ENCODE data around the gene SLC25A20.
A peak's percentile ranks its signal among the peaks of the same experiment; 100 is the strongest.

Gene SLC25A20

DNA sequence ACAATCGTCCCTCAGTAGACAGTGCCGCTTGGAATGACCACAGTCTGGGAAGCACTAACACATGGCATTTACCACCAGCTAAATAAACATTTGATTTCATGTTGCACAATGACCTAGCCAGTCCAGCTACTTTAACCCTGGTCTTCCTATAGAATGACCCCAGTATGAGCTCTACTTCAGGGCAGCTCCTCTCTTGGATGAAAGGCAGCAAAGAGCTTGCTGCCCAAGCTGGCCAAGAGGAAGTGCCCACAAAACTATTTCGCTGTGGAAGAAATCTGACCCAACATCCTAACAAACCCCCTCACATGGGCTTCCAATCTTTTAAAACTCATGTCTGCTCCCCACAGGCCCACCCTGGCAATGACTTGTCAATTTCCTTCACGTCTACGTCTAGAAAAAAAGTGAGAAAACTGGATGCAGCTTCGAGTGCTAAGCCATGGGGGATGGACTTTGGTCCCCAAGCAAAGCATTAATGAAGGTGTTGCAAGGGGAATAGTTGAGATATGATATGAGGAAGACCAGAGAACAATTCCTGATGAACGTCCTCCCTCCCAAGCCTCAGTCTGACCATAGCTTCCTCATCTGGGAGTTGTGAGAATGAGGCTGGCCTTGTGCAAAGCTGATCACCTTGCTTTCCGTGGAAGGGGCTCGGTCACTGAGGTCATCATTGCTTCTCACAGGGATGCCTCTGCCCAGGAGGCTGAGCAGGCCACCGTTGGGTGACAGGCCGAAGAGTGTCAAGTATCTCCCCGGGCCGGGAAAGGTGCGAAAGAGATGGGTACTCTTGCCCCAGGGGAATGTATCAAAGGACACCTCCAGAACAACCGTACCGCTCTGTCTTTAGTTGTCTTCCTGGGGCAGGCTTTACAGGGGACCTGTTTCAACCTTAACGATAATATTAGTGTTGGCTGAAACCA, 964 bp downstream of the SLC25A20 start:
- DNase-seq (ENCODE audit: low read depth), result no peak

DNA sequence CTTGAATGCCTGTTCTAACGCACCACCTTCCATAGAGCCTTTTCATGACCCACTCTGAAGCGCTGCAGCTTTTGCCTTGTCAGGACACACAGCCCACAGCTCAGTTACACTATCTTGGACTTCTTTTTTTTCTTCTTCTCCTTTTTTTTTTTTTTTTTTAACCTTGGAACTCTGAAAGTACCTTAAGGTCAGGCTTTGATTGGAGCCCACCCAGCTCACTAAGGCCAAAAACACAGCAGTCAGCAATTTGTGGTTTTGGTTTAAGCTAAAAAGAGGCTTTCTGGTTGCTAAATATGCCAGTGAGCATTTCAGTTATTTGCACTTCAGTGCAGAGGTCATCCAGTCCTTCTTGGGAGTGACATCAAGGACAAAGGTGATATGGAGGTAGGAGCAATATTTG, 1.7 kb downstream of the SLC25A20 start:
- DNase-seq (ENCODE audit: low read depth), result no peak

DNA sequence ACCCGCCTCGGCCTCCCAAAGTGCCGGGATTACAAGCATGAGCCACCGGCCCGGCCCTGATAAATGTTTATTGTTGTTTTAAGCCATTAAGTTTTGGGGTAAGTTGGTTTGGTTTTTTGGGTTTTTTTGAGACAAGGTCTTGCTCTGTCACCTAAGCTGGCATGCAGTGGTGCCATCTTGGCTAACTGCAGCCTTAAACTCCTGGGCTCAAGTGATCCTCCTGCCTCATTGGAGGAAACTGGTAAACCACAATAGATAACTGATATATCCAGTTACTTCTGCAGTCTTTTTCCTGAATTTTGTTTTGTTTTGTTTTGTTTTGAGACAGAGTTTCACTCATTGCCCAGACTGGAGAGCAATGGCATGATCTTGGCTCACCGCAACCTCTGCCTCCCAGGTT, 4.2 kb downstream of the SLC25A20 start:
- no peak for DNase-seq (ENCODE audit: low read depth)

DNA sequence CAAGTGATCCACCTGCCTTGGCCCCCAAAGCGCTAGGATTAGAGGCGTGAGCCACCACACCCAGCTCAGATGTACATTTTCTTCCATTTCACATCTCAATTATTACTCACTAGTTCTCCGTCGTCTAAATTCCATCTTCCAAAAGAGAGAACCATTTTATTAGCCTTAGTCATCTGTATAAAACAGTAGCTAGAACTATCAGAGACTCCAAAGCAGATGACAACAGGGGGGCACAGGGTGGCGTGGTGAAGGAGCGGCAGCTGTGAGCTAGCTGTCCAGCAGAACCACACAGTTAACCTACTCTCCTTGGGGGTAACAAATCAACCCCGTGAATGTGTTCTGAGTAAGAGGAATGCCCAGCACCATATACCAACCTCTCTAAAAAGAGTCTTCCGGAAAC, 7.1 kb downstream of the SLC25A20 start:
- no peak for DNase-seq (ENCODE audit: low read depth)

DNA sequence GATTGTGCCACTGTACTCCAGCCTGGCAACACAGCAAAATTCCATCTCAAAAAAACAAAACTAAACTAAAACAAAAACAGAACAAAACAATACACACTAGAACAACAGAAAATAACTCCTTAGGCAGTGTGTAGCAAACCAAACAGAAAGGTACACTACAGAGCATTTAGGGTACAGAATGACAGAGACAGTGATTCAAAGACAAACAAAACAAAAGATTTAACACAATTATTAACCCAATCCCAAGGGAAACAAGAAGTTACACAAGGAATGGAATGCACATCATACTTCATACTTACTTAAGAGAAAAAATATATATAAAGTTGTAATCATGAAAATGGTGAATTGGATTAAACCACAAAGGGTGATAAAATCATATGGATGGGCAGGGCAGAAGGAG, 12.9 kb downstream of the SLC25A20 start:
- DNase-seq (ENCODE audit: low read depth), result no peak

DNA sequence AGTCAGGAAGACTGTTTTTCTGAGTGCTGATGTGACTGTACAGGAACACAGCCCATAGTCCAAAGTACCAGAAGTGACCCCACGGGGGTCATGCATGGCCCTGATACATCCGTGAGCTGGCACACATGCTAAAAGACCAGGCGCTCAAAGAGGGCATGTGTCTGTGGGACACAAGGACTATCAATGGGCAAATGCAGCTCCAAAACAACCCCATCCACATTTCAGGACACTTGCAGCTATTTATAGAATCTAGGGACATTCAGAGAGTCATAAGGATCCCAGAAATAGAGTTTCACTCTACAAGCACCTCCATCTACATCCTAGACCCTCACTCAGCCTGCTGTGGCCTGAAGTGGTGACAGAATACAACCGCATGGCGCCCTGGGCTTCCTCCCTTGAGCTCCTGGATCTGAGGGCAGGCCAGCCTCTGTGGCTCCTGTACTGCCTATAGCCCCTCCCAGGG, 17.0 kb downstream of the SLC25A20 start:
- DNase-seq (ENCODE audit: low read depth), result no peak

DNA sequence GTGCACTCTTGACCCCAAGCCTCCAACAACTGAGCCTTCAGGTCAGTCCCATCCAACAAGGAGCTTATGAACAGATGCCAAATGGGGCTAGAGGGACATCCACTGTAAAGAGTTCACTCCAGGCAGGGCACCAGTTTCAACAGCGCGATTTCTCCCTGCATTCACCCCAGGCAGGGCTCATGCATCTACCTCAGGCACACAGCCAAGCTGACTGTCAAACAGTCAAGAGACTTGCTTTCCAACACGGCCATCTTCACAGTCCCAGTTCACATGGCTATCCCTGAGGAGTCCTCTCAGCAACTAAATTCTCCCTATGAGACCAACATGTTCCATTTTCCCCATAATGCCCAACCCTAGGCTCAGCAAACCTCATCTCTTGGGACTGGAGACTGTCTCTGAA, 17.7 kb downstream of the SLC25A20 start:
- no peak for DNase-seq (ENCODE audit: low read depth)

DNA sequence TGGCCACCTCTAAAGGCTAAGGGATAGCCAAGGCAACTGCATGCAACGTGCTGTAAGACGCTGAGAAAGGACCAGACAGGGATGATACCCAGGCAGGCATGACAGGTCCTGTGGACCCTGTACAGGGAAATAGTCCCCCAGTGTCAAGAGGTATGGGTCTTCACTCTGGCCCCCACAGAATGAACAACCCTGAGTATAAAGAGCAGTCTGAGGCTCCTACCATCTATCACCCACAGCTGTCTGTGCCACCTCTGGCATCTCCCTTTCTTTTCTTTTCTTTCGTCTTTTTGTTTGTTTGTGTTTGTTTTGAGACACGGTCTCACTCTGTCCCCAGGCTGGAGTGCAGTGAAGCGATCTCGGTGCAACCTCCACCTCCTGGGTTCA, 18.7 kb downstream of the SLC25A20 start:
- no peak for DNase-seq (ENCODE audit: low read depth)

DNA sequence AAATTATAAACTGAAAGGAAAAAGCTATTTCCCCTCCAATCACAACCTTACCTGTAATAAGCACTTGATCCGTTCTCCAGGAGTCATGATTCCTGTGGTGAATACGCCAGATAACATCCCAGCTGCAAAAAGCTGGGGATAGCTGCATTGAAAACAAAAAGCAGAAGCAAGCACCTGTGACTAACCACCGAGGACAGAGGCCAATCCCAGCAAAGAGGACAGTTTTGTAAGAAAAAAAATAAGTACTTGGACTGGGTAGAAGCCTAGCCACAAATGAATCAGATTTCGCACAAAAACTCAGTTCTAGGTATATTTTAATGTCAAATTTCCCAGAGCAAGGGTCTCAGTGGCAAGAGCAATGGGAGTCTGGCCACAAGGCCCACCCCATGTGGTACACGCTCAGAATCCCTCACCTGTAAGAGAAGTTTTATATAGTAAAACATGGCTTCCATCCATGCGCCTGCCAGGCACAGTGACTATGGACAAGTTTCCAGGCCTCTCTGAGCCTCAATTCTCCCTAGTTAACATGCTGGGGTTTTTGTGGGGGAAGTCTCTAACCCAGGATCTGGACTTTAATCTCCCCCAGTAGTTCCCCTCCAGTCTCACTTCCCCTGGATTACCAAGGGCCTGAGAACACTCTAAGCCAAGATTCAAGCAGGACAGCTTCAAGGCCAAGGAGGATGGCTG, 19.2 kb downstream of the SLC25A20 start:
- no peak for DNase-seq (ENCODE audit: low read depth)

DNA sequence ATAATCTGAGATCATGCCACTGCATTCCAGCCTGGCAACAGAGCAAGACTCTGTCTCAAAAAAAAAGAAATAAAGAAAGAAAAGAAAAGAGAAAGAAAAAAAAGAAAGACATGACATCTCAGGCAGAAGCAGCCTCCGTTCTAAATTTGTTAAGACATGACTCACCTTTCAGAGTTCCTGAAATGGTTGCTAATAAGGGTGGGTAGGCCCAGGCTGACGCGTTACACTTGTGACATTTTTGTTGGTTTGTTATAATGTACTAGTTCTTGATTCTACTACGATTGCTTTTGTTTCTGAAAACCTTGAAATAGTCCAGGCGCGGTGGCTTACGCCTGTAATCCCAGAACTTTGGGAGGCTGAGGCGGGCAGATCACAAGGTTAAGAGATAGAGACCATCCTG, 21.0 kb downstream of the SLC25A20 start:
- DNase-seq (ENCODE audit: low read depth), result no peak

DNA sequence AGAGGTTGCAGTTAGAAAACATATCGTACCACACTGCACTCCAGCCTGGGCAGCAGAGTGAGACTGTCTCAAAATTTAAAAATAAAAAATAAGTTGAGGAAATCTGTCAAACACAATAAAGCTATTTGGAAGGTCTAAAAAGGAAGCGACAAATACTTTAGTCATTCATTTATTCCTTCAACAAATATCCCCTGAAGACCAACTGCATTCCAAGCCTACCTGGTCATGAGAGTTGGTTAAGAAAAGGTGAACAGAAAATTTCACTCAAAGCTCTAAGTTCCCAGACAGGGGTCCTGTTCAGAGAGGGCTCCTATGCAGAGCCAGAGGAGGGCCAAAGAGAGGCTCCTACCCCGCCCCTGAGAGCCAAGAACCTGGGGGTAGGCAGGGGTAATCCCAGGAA, 35.6 kb downstream of the SLC25A20 start:
- DNase-seq (ENCODE audit: low read depth), result no peak

DNA sequence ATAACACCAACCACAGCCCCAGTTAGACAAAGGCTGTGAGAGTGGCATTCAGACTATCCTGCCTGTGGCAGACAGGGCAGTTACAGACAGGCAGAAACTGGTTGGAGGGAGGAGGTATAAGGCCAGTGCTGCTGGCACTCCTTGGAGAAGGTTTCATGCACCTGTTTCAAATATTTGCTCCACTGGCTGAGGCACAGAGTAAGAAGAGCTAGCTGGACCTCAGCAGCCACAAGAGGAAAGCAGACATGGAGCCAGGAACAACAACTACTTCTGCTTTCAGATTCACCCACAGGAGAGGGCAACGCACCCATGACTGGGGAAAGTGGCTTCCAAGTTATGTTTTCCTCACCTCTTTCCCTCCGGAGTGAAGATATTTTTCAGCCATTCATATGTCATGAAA, 39.5 kb downstream of the SLC25A20 start:
- DNase-seq (ENCODE audit: low read depth), result no peak

DNA sequence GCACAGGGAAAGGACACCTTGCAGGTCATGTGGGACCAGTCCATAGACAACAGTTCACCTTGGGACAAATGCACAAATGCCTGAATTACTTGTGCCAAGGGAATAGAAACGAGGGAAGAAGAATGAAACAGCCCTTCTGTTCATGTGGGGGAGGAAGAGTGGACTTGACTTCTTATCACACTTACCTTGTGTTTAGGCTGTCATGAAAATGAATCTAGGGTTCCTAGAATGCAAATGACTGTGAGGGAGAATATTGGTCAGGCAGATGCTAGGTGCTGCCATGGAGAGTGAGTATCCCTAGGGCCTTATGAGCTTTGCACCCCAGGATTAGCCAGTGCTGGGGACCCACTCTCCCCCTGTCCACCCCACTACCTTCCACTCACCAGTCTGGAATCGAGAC, 40.0 kb downstream of the SLC25A20 start:
- DNase-seq (ENCODE audit: low read depth), result no peak

DNA sequence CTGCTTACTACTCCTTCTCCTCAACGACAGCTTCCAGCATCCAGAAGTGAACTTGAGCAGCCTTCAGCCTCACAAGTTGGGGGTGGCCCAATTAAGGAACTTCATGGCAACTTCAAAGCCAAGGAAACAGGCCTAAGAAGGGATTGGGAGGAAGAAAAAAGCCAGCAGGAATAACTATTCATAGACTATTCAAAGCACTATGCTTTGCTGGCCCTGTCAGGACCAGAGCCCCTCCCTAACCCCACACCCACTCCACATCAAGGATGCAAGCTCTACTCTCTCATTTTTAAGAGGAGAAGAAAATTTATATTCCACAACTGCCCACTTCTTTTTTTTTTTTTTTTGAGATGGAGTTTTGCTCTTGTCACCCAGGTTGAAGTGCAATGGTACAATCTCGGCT, 41.0 kb downstream of the SLC25A20 start:
- no peak for DNase-seq (ENCODE audit: low read depth)

DNA sequence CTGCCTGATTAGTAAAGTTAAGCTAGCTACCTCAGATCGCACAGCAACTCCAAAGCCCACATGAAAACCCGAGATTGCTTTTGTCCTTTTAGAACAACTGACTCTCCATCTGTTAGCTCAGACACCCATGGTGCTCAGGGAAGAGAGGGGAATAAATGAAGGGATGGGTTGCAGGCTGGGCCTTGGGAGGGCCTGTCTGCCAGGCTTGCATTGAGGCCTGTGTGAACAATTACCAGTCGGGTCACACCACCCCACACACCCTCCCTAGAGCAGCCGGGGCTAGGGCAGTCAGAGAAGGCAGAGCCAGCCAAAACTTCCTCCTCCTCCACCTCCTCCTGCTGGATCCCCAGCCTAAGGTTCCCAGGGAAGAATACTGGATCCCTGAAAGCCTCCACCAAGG, 42.2 kb downstream of the SLC25A20 start:
- DNase-seq (ENCODE audit: low read depth), result no peak

DNA sequence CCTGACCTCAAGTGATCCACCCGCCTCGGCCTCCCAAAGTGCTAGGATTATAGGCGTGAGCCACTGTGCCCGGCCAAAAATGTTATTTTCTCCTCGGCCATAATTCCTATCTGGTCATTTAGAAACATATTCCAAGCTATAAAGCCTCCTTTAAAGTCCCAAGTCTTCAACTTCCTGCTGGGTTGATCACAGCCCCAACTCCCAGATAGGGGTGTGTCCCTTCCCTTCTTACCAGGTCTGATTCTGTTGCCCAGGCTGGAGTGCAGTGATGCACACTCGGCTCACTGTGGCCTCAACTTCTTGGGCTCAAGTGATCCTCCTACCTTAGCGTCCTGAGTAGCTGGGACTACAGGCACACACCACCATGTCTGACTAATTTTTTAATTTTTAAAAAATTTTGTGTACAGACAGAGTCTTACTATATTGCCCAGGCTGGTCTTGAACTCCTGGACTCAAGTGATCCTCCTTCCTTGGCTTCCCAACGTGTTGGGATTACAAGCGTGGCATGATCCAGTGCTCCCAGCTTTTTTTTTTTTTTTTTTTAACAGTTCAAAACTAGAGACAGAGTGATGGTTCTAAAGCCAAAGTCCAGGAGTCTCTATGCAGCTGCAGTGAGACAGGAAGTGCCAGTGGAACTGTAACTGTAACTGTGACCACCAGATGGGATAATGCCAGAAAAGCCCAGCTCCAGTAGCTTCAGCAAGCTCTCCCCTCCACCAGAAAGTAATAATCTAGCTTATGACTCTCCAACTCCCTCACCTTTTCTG, 42.8 kb downstream of the SLC25A20 start:
- DNase-seq (ENCODE audit: low read depth), result no peak

DNA sequence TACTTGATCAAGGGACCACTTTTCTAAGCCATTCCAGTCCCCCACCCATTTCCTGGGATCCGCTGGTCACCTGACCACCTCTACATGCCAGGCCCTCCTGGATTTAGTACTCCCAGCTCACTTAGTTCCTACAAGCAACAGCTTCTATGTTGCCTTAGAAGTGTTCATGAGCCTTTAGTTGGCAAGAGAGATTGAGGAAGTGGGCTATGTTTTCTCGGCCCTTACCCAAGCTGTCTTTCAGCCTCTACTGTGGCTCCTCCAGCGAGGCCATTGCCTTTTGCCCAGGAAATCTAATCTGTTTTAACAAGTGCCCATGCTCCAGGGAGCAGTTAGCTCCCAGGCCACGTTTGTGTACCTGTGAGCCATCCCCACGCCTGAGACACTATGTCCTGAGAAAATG, 46.5 kb downstream of the SLC25A20 start:
- no peak for DNase-seq (ENCODE audit: low read depth)

DNA sequence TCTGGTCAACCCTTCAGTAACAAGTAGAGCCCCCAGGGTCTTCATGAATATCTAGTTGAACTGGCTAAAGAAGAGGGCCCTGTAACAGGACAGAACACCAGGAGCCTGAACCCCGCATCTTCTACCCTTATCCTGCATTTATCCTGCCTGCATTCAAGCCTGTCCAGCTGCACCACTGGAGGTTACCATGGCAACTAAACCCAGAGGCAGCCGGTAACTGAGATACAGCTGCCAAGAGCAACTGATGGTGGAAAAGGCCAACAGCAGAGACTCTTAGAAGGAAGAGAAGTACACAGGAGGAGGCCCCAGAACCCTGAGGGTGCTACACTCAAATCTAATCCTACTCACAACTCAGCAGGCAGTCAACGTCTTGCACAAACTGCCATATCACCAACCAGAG, 47.3 kb downstream of the SLC25A20 start:
- no peak for DNase-seq (ENCODE audit: low read depth)

DNA sequence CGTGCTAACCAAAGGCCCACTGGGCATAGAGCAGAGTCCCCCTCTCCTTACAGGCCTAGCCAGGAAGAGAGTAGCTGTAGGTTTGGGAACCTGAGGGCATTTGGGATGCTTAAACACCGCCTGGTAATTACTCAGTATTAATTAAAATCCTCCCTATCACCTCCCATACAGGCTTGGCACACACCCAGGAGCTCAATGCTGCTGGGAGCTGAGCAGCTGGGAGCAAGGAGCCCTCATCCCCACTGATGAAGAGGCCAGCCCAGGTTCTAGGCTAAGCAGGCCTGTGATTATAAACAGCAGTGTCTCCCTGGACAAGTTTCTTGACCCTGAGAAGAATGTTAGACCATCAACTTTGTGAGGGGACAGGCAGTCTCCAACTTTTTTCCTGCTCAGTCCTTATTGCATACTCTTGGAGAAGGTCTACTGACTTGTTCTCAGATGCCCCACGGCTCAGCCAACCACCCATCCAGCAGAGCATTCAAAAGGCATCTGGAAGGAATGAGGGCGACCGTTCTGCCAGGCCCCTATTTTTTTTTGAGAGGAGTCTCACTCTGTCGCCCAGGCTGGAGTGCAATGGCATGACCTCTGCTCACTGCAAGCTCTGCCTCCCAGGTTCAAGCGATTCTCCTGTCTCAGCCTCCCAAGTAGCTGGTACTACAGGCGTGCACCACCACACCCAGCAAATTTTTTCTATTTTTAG, 49.7 kb downstream of the SLC25A20 start:
- DNase-seq (ENCODE audit: low read depth), result no peak

DNA sequence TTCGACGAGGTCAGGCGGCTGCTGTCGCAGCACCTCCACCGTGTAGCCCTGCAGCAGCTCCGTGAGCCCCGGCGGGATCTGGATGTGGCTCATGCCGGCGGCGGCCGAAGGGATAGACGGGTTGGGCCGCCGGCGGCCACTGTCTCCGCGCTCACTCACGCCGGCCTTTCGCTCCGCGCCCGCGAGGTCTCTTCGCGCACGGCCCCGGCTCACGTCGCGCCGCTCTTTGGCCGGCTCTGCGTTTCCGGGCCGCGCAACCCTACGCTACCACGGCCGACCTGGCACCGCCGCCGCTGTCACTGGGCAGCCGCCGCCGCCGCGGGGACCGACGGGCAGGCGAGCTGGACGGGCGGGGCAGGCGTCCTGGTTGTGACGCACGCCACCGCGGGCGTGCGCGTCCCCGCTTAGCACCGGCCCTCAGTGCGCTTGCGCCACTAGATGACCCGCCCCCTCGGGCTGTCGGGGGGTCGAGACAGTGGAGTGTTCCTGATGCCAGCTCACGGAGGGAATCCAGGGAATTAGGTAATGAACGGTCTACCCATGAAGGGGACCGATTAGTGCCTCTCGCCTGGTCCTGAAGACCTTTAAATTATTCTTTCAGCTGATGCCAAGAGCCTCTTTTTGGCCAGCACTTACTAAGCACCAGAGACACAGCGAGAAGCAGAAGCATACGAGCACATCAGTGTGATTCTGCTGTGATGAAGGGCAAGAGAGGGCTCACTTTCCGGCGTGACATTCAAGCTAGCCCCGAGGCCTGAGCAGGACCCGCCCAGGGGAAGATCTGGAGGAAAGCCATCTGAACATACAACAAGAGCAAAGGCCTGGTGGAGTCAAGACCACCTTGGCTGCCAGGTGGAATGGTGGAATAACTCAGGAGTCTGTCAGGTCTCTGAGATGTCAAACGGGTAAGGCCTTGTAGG, 50.9 kb downstream of the SLC25A20 start, which contains the start of gene PRKAR2A:
Gene PRKAR2A, minus strand, starts transcription at position 371 of the 920 bp plus-strand sequence. Its CDS starts 278 bp downstream, at position 93.
- DNase-seq (ENCODE audit: low read depth), result peak; percentile 64

DNA sequence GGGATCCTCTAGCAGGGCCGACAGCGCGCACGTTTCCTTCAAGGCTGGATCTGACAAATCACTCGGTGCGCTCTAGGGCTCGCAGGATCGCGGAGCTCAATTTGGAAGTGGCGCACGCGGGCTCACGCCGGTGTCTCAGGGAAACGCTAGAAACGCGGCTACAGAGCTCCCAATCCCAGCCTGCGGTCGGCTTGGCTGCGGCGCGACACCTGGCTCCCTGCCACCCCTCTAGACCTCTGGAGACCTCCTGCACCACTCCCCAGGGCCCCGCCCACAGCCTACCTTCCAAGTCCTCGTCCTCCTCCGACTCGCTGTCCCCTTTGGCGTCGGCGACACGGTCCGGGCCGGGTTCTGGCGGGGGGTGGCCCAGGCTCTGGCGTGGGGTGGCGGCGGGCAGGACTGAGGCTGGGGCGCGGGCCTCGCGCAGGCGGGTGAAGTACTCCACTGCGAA, 51.6 kb downstream of the SLC25A20 start:
- peak; percentile 21 for DNase-seq (ENCODE audit: low read depth)

All from stimulated activated CD8-positive, alpha-beta memory T cell treated with anti-CD3 and anti-CD28 coated beads, Interleukin-15, amount 100 ng/mL, for 24 hours (primary cell).